Epidermal melanocyte (primary cell): Measurements from ENCODE around the gene KIF18B.
A peak's percentile ranks its signal among the peaks of the same experiment; 100 is the strongest.

Source experiments
- DNase-seq: peaks from one replicate; pipeline ENCODE4 v3.0.0; 2011; ENCODE audit warnings: low spot score; ENCODE audit not compliant: insufficient read length

The KIF18B gene

GRCh38 chr17:44940317-44940716 is 7.3 kb downstream of the KIF18B start:
- peak; percentile 17 for DNase-seq

- no peak for DNase-seq
Observed at GRCh38 chr17:44935116-44935515, 12.5 kb downstream of the KIF18B start.

- no peak for DNase-seq
Observed at GRCh38 chr17:44934745-44935105, 12.8 kb downstream of the KIF18B start.

- DNase-seq = no peak
Observed at GRCh38 chr17:44933824-44934744, 13.5 kb downstream of the KIF18B start.

DNA sequence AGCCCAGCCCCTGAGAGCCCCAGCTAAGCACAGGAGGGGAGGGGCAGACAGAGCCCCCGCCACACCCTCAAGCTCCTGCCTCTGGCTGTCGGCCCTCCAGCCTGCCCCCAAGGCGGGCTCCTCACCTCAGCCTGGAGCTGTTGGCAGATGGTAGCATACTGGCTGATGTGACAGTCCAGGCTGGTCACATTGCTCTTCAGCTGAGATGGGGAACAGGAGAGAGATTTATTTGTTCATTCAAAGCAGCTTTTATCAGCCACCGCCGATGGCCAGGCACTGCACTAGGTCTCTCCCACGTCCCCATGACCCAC is 14.8 kb downstream of the KIF18B start:
- no peak for DNase-seq

GRCh38 chr17:44932096-44932786 is 15.3 kb downstream of the KIF18B start:
- DNase-seq = no peak

DNA sequence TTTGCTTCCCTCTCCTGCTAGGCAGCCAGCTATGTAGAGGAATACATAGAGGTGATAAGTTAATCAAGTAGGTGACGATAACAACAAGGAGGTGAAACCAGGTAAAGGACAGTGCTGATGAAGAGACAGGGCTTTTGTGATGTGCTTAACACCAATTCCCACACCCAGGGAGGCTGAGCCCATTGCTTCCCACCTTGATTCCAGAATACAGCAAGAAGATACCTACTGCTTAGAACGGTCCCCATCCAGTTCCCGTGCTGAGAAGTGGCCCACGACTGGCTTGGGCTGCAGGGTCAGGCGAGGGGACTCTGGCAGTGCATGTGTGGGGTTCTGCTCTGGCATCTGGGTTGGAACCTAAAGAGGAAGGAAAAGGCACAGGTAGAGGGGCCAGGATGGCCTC is 16.2 kb downstream of the KIF18B start:
- DNase-seq = no peak

DNA sequence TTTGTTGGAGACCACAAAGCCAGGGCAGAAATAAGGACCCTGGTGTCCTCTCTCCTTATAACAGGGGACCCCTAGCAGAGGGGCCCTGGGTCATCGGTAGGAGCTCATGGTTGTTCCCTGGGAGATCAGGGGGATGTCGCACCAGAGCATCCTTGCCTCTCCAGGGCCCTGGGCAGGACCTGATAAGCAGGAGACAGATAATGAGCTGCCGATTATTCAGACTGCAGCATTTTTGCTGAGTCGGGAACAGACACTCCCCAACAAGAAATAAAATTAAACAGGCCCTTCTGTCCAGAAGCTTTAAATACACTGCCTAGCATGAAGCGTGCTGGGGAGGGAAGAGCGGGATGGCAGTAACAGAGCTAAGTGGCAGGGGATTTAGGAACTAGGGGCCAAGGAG is 16.9 kb downstream of the KIF18B start:
- DNase-seq = no peak

DNA sequence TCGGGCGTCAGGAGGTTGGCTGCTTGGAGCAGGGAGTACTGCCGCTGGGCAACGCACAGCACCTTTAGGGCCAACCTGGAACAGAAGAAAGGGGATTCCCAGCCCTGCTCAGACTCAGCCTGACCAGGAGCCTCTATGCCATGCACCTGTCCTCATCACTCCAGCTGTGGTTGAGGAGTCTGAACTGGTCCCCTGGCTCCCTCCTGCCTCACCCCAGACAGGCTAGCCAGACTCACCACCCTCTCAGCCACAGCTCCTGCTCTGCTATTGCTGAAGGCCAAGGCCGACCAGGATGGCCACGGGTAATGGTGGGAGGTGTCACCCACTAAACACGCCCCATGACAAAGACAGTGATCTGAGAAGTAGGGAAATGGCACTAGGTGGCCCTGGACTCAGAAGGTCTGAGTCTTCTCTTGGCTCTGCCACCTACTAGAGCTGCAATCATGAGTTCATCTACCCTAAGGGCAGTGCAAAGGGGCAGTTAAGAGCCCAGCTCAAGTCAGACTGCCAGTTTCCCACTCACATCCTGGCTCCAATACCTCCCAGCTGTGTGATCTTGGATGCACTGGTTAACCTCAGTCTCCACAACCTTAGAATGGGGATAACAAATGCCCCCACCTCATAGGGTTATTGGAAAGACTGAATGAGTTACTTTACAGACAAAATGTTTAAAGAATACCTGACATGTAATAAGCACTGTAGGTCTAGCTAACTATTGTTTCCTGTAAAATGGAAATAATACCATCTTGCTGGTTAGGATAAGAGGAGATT is 18.4 kb downstream of the KIF18B start:
- peak; percentile 11 for DNase-seq

- DNase-seq = no peak
Observed at GRCh38 chr17:44928136-44928535, 19.4 kb downstream of the KIF18B start.

GRCh38 chr17:44927696-44928095 is 19.9 kb downstream of the KIF18B start:
- DNase-seq = no peak

GRCh38 chr17:44926821-44927525 is 20.6 kb downstream of the KIF18B start:
- DNase-seq = no peak

DNA sequence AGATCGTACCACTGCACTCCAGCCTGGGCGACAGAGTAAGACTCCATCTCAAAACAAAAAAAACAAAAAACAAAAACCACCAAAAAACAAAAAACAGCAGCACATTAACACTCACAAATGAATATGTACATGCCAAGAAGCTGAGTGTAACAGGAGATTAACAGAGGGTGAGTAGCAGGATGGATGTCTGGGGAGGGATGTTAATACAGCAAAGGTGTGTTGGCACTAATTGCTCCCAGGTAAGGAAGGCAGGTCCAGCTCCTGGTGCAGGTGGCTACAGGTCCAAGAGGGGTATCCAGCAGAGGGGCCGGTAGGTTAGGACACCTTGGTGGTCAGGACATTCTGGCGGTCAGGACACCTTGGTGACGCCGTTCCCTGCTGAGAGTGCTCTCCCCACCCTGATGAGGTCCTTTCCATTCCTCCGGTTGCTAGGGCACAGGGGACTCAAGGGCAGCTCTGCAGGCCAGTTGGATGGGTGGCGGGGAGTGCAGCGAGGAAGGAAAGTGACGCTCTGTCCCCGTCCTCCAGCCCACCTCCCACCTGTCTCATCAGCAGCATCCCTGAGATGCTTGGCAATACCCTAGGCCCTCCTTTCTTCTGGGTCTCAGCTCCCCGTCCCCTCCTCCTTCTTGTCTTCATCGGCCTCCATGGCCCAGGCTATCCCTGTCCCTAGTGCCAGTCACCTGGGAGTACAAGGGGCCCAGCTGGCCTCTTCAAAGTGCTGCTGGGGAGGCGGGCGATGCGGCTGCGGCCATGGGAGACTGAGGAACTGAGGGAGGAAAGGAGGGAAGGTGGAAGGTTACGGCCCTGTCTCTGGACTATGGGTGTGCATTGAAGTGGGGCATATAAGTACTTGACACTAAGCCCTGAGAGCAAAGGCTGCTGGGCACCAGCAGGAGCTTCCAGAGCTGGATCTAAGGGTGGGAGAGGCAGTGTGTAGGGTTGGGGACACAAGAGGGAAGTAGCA is 21.6 kb downstream of the KIF18B start:
- no peak for DNase-seq

DNA sequence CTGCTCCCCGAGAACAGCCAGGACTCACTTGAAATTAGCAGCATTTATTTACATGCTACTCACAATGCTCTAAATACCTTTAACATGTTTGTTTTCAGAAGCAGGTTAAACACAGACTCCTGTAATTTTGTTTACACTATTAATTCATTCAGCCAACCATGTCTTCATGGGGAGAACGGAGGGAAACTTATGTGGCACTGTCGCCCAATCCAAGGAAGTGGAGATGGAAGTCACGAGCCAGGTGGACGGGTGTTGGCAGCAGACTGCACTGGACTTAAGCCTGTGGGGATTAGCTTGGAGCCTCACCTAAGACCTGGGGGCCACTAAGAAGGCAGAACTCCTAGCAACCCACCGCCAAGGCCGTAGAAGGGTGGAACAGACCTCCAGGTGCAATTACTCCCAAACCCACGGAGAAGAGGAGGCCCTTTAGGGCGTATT is 23.4 kb downstream of the KIF18B start:
- DNase-seq = no peak

- DNase-seq = no peak
Observed at GRCh38 chr17:44922746-44923470, 24.7 kb downstream of the KIF18B start.

DNA sequence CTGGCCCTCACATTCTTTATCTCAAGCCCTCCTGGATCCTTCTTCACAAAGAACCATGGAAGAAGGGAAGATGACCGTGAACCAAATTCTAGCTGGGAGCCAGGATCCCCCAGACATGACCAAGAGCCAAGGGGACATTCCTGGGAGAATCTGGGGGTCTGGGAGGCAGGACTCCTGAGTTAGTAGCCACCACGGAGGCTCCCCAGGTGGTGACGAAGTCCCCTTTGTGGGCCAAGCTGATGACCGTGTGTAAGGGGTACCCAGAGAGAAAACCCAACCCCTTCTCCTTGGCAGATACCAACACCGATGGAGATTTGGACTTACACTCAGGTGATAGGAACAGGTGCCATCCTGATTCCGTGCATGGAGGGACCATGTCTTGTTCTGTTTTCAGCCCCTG is 25.4 kb downstream of the KIF18B start:
- no peak for DNase-seq

- DNase-seq = no peak
Observed at GRCh38 chr17:44921122-44921882, 26.3 kb downstream of the KIF18B start.

- no peak for DNase-seq
Observed at GRCh38 chr17:44920565-44920940, 27.0 kb downstream of the KIF18B start.
